ENCODE results near the gene HOPX. TPM values are rescaled to one million over a fixed set of nuclear protein-coding genes. Genes with fewer than 3 reads are reported as not detected.

Gene HOPX
- total RNA-seq, 2 donors from 2014 or later: 1.5 to 5.7 TPM

GRCh38 chr4:56723201-56723605 is 42.1 kb upstream of the HOPX start:
- H3K9ac ChIP-seq (ENCODE audit: low read depth in 2 of 2, low read length in 2 of 2): no peak overlapping the region
- H3K36me3 ChIP-seq: no peaks in the 10 kb centered on the region
- no peak overlapping the region for H3K4me3 ChIP-seq
- H3K27me3 ChIP-seq: no peaks in the 10 kb centered on the region
- no peaks in the 10 kb centered on the region for H3K9me3 ChIP-seq
- no peak for TF ChIP-seq CTCF (IDR thresholded peaks at IDR 0.05)
- no peak for DNase-seq
- intact Hi-C loops (cut with DNase I): no loop called here
- no peak overlapping the region for H3K27ac ChIP-seq
- no peaks in the 10 kb centered on the region for H3K4me1 ChIP-seq

GRCh38 chr4:56708146-56708545 is 27.1 kb upstream of the HOPX start:
- no peaks in the 10 kb centered on the region for H3K27me3 ChIP-seq
- no peak overlapping the region for H3K27ac ChIP-seq
- H3K9me3 ChIP-seq: no peaks in the 10 kb centered on the region
- TF ChIP-seq CTCF (IDR thresholded peaks at IDR 0.05): no peak
- no peaks in the 10 kb centered on the region for H3K36me3 ChIP-seq
- no peak for DNase-seq
- no peak overlapping the region for H3K4me3 ChIP-seq
- H3K9ac ChIP-seq (ENCODE audit: low read depth in 2 of 2, low read length in 2 of 2): no peak overlapping the region
- no peaks in the 10 kb centered on the region for H3K4me1 ChIP-seq
- intact Hi-C loops (cut with DNase I): no loop called here

- Histone ChIP-seq H3K36me3 (no peaks in the 10 kb centered on the region), H3K27me3 (no peaks in the 10 kb centered on the region), H3K27ac (no peak overlapping the region), H3K9me3 (no peaks in the 10 kb centered on the region), H3K4me1 (no peaks in the 10 kb centered on the region), H3K4me3 (no peak overlapping the region), H3K9ac (ENCODE audit: low read depth in 2 of 2, low read length in 2 of 2) (no peak overlapping the region)
- DNase-seq: no peak
- TF ChIP-seq CTCF (IDR thresholded peaks at IDR 0.05): no peak
- intact Hi-C loops (cut with DNase I): no loop called here
These were observed 24.9 kb upstream of the HOPX start for GRCh38 chr4:56705966-56706365.

GRCh38 chr4:56705334-56705733 is 24.2 kb upstream of the HOPX start:
- no peak overlapping the region for H3K4me3 ChIP-seq
- DNase-seq: no peak
- H3K9me3 ChIP-seq: no peaks in the 10 kb centered on the region
- H3K27ac ChIP-seq: no peak overlapping the region
- no peak for TF ChIP-seq CTCF (IDR thresholded peaks at IDR 0.05)
- H3K4me1 ChIP-seq: no peaks in the 10 kb centered on the region
- H3K36me3 ChIP-seq: no peaks in the 10 kb centered on the region
- intact Hi-C loops (cut with DNase I): no loop called here
- no peak overlapping the region for H3K9ac ChIP-seq (ENCODE audit: low read depth in 2 of 2, low read length in 2 of 2)
- no peaks in the 10 kb centered on the region for H3K27me3 ChIP-seq

GRCh38 chr4:56704089-56704871 is 23.2 kb upstream of the HOPX start:
- no peak for TF ChIP-seq CTCF (IDR thresholded peaks at IDR 0.05)
- Histone ChIP-seq H3K27ac (no peak overlapping the region), H3K4me3 (no peak overlapping the region), H3K27me3 (no peaks in the 10 kb centered on the region), H3K9me3 (no peaks in the 10 kb centered on the region), H3K36me3 (no peaks in the 10 kb centered on the region), H3K9ac (ENCODE audit: low read depth in 2 of 2, low read length in 2 of 2) (no peak overlapping the region), H3K4me1 (no peaks in the 10 kb centered on the region)
- intact Hi-C loops (cut with DNase I): no loop called here
- no peak for DNase-seq

All from colonic mucosa (tissue), 4 donors.